RWPE1 (cell line): ENCODE data around the gene EPS8L1.

Experiments
- CTCF ChIA-PET: fragments of 350-600 bp; sonication (Branson Sonifier 250); formaldehyde crosslinking; extraction: SDS; loops from one replicate; lab custom pipeline; 2021; lab: Yijun Ruan, JAX
- POLR2A ChIA-PET: fragments of 400-600 bp; formaldehyde crosslinking; extraction: SDS; loops from one replicate; lab custom pipeline; 2020; ENCODE audit warnings: antibody characterized with exemption; ENCODE audit not compliant: low non-redundant PET; lab: Yijun Ruan, JAX
- DNase-seq: peaks from one replicate; pipeline ENCODE4 v3.0.0; 2012; ENCODE audit warnings: low spot score
- H3K27ac ChIP-seq: fragments of 450-650 bp; 2 replicates; pipeline ENCODE4 v1.5.1; 2017
- TF ChIP-seq, protein P1 (sequence below): fragments of 450-650 bp; conservative IDR thresholded peaks from 2 replicates; pipeline ENCODE4 v1.5.1; 2017; ENCODE audit warnings: low read depth, mild to moderate bottlenecking

EPS8L1 gene

DNA sequence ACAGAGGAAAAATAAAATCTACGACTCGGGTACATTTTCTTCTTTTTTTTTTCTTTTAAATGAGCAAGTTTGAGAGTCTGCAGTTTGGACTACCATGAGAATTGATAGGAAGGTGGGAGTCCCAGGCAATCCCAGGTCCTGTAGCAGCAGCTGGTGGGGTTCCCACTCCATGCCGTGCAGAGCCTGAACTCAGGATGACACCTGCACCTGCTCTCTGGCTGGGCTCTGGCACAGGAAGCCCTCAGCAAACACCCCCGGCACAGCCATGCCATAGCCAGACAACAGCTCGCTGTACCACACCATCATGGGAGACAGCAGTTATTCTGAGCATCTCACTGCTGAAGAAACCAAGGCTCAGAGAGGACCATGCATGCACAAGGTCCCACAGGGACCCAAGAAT is 31.4 kb upstream of the EPS8L1 start:
- ChIA-PET CTCF (no interaction called here), POLR2A (no interaction called here)

DNA sequence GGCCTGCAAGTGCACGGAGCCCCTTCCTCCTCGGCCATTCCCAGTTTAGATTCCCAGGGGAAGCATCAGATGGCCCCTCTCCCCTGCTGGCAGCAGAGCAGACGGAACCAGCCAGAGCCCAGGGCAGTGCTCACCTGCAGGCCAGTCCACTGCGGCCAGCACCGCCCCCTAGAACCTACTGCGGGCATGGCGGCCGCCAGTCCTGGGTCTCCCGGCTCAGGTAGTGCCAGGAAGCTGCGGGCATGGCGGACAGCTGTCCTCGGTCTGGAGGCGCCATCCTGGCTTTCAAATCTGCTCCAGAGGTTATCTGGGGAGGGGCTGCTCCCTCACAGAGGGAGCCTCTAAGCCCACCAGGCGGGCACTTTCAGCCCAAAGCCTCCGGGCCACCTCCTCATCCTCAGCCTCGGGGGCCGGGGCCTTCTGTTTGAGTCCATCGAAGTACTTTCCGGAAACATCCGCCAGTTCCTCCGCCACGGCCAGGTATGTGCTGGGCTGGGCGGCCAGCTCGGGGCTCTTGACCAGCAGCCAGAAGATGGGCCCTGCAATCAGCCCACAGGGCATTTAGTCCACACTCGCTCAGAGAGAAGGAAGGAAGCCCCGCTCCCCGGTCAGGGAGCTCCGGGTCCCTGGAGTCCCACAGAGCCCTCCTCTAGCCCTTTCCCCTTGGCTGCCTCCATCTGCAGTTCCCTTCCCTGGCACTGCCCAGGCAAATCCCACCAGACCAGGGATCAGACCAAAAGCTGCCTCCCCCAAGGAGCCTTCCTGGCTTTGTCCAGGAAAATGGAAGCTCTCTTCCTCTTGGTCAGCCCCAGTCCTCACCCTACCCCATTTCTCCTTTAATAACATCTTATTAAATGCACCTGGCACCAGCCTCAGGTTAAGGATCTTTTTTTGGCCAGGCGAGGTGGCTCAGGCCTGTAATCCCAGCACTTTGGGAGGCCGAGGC is 30.6 kb upstream of the EPS8L1 start:
- ChIA-PET POLR2A (no interaction called here), CTCF (interaction anchor here (0.7 kb wide), 1 partner anchor 43 kb away, joined by 3 read pairs; no protein-coding TSS in a partner anchor)
- TF ChIP-seq, protein P1, sequence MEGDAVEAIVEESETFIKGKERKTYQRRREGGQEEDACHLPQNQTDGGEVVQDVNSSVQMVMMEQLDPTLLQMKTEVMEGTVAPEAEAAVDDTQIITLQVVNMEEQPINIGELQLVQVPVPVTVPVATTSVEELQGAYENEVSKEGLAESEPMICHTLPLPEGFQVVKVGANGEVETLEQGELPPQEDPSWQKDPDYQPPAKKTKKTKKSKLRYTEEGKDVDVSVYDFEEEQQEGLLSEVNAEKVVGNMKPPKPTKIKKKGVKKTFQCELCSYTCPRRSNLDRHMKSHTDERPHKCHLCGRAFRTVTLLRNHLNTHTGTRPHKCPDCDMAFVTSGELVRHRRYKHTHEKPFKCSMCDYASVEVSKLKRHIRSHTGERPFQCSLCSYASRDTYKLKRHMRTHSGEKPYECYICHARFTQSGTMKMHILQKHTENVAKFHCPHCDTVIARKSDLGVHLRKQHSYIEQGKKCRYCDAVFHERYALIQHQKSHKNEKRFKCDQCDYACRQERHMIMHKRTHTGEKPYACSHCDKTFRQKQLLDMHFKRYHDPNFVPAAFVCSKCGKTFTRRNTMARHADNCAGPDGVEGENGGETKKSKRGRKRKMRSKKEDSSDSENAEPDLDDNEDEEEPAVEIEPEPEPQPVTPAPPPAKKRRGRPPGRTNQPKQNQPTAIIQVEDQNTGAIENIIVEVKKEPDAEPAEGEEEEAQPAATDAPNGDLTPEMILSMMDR = no peak
- H3K27ac ChIP-seq = peak overlapping the region; percentile 16; the same call in 1 of the 2 replicates
- DNase-seq = no peak

More for the DNA sequence above, 31.4 kb upstream of the EPS8L1 start:
- TF ChIP-seq, protein P1 = no peak
- no peak for DNase-seq
- H3K27ac ChIP-seq = peak overlapping the region; percentile 16; the same call in 1 of the 2 replicates

DNA sequence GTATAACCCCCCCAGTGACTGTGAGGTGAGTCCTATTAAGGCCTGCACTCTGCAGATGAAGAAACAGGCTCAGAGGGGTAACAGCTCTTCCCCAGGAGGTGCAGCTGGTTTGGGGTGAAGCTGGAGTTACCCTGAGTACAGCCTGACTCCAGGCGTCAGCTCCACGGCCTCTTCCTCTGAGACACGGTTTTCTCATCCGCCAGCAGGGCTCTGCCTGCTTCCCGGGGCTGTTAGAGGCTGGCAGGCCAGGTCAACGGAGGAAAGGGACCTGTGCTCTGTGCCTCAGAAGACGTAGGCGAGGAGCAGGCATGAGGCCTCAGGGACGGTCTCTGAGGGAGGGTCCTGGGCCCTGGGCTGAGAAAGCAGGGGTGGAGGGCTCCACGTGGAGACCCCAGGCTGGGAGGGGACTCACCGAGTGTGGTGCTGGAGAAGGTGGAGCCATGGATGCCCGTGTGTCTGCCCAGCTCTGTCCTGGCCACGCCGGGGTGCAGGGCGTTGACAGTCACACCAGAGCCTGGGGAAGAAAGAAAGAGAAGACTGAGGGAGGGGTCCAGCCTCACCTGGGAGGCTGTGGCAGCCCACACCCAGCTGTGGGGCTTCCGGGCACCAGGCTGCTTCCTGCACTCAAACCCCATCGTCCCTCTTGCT is 28.6 kb upstream of the EPS8L1 start:
- ChIA-PET CTCF (no interaction called here), POLR2A (no interaction called here)
- no peak overlapping the region for H3K27ac ChIP-seq
- TF ChIP-seq, protein P1 = no peak
- no peak for DNase-seq

DNA sequence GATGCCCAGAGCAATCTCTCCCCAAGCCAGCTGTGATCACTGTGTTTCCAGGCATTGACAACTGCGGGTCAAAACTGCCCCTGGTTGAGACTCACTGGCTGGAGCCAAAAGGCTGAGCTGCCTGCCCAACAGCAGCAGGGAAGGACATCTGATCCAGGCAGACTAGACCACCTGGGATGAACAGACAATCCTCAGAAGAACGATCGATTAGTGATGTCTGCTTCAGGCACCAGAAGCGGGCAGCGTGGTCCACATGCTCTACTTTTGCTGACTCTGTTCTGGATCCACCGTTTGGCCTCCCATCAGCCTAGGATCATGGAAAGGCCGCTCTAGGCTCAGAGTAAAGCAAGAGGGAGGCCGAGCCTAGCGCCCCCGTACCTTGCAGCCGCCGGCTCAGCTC is 27.7 kb upstream of the EPS8L1 start:
- H3K27ac ChIP-seq = no peak overlapping the region
- ChIA-PET CTCF (no interaction called here), POLR2A (interaction anchor here (0.6 kb wide), 1 partner anchor 12 kb away, joined by 5 read pairs; no protein-coding TSS in a partner anchor)
- TF ChIP-seq, protein P1 = no peak
- DNase-seq = no peak

DNA sequence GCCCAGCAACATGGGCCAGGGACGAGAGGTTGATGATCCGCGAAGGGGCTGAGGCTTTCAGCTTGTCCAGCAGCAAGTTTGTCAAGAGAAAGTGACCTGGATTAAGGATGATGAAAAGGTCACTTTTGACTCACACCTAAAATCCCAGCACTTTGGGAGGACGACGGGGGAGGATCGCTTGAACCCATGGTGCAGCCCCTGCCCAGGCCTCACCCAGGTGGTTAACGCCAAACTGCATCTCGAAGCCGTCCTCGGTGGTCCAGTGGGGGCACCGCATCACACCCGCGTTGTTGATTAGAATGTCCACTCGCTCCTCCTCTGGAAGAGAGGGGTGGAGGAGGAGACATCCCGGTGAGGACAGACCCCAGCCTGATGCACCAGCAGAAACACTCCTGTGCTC is 27.2 kb upstream of the EPS8L1 start:
- no peak for DNase-seq
- ChIA-PET CTCF (no interaction called here), POLR2A (interaction anchor here (0.6 kb wide), 1 partner anchor 13 kb away, joined by 5 read pairs; no protein-coding TSS in a partner anchor)
- TF ChIP-seq, protein P1 = no peak
- no peak overlapping the region for H3K27ac ChIP-seq
